DMS 273 (cell line): Measurements from ENCODE around the gene TMEM18.
"Not testable (repeated sequence)": the region's sequence is repeated elsewhere in the genome, so short reads cannot be mapped to it uniquely, and the experiment has no call there.

Source experiments
- DNase-seq: peaks from one replicate; lab custom pipeline; 2025; ENCODE audit not compliant: unreplicated experiment; lab: John Stamatoyannopoulos, UW

The TMEM18 gene

GRCh38 chr2:677056-677958 lies at the start of gene TMEM18:
TMEM18 (minus strand) TSS chr2:677406; CDS start chr2:677345, 61 bp downstream.
- peak; percentile 100 for DNase-seq

- DNase-seq, result no peak
These were observed 49.0 kb upstream of the TMEM18 start for GRCh38 chr2:726169-726568.

- no peak for DNase-seq
These were observed 48.3 kb upstream of the TMEM18 start for GRCh38 chr2:725468-725867.

- no peak for DNase-seq
These were observed 46.6 kb upstream of the TMEM18 start for GRCh38 chr2:723761-724160.

- DNase-seq, result no peak
These were observed 43.6 kb upstream of the TMEM18 start for GRCh38 chr2:720842-721241.

GRCh38 chr2:719734-720133 lies 42.5 kb upstream of the TMEM18 start:
- DNase-seq, result no peak

- DNase-seq, result no peak
These were observed 42.0 kb upstream of the TMEM18 start for GRCh38 chr2:719191-719590.

GRCh38 chr2:717661-718060 lies 40.5 kb upstream of the TMEM18 start:
- no peak for DNase-seq

- DNase-seq, result peak; percentile 38
These were observed 38.8 kb upstream of the TMEM18 start for GRCh38 chr2:715854-716560.

GRCh38 chr2:715038-715437 lies 37.8 kb upstream of the TMEM18 start:
- no peak for DNase-seq

- DNase-seq, result peak; percentile 80
These were observed 37.0 kb upstream of the TMEM18 start for GRCh38 chr2:714005-714741.

- no peak for DNase-seq
These were observed 33.9 kb upstream of the TMEM18 start for GRCh38 chr2:710867-711665.

- DNase-seq, result peak; percentile 58
These were observed 32.0 kb upstream of the TMEM18 start for GRCh38 chr2:709138-709765.

GRCh38 chr2:708667-709066 lies 31.5 kb upstream of the TMEM18 start:
- DNase-seq, result no peak

- no peak for DNase-seq
These were observed 28.8 kb upstream of the TMEM18 start for GRCh38 chr2:705971-706511.

- not testable (repeated sequence) for DNase-seq
These were observed 25.6 kb upstream of the TMEM18 start for GRCh38 chr2:702765-703164.

GRCh38 chr2:696999-697627 lies 19.9 kb upstream of the TMEM18 start:
- no peak for DNase-seq

- no peak for DNase-seq
These were observed 19.3 kb upstream of the TMEM18 start for GRCh38 chr2:696463-696862.

GRCh38 chr2:694906-695510 lies 17.8 kb upstream of the TMEM18 start:
- DNase-seq, result peak; percentile 25
